HG03280 (cell line): ENCODE data around the gene CAMK2N1.

Source experiments
- ATAC-seq: cut with Tn5 transposase; IDR thresholded peaks from one replicate; pipeline ENCODE4 v1.9.1; 2021; ENCODE audit warnings: mild to moderate bottlenecking, moderate library complexity; ENCODE audit not compliant: unreplicated experiment

Gene CAMK2N1

GRCh38 chr1:20446796-20447195 lies 39.2 kb downstream of the CAMK2N1 start:
- no peak for ATAC-seq

- no peak for ATAC-seq
Measured at GRCh38 chr1:20445956-20446355, 40.1 kb downstream of the CAMK2N1 start.

GRCh38 chr1:20443703-20444586 lies 42.1 kb downstream of the CAMK2N1 start:
- no peak for ATAC-seq

GRCh38 chr1:20442920-20443625 lies 42.9 kb downstream of the CAMK2N1 start:
- ATAC-seq, result no peak

GRCh38 chr1:20440785-20441200 lies 45.2 kb downstream of the CAMK2N1 start:
- no peak for ATAC-seq

- no peak for ATAC-seq
Measured at GRCh38 chr1:20439282-20439681, 46.7 kb downstream of the CAMK2N1 start.

- ATAC-seq, result no peak
Measured at GRCh38 chr1:20437640-20438039, 48.4 kb downstream of the CAMK2N1 start.

GRCh38 chr1:20432891-20433290 lies 53.1 kb downstream of the CAMK2N1 start:
- ATAC-seq, result no peak
